ENCODE results near the gene FAF1.

DNA sequence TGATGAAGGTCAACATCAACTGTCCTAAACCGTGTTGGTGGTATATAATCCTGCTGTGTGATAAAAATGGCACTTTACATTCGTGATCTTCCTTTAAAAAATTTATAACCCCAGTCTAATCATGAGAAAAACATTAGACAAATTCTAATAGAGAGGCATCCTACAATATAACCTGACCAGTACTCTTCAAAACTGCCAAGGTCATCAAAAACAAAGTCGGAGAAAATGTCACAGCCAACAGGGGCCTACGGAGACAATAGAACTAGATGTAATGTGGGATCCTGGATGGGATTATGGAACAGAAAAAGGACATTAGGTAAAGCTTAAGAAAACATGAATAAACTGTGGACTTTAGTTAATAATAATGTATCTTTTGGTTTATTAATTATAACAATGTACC, 34.9 kb upstream of the FAF1 start:
- TF ChIP-seq, protein P1, sequence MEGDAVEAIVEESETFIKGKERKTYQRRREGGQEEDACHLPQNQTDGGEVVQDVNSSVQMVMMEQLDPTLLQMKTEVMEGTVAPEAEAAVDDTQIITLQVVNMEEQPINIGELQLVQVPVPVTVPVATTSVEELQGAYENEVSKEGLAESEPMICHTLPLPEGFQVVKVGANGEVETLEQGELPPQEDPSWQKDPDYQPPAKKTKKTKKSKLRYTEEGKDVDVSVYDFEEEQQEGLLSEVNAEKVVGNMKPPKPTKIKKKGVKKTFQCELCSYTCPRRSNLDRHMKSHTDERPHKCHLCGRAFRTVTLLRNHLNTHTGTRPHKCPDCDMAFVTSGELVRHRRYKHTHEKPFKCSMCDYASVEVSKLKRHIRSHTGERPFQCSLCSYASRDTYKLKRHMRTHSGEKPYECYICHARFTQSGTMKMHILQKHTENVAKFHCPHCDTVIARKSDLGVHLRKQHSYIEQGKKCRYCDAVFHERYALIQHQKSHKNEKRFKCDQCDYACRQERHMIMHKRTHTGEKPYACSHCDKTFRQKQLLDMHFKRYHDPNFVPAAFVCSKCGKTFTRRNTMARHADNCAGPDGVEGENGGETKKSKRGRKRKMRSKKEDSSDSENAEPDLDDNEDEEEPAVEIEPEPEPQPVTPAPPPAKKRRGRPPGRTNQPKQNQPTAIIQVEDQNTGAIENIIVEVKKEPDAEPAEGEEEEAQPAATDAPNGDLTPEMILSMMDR (conservative IDR thresholded peaks at IDR 0.05; ENCODE audit: low read depth, low read length) = no peak
- no peak for TF ChIP-seq EZH2 (IDR thresholded peaks at IDR 0.05; ENCODE audit: borderline replicate concordance, low read depth, low read length, poor library complexity, severe bottlenecking)
